HG03521 (cell line): Measurements from ENCODE around the gene GREM2.

ENCODE experiments used
- ATAC-seq: cut with Tn5 transposase; IDR thresholded peaks from one replicate; pipeline ENCODE4 v1.9.1; 2021; ENCODE audit warnings: mild to moderate bottlenecking, moderate library complexity; ENCODE audit not compliant: unreplicated experiment

GREM2 gene

DNA sequence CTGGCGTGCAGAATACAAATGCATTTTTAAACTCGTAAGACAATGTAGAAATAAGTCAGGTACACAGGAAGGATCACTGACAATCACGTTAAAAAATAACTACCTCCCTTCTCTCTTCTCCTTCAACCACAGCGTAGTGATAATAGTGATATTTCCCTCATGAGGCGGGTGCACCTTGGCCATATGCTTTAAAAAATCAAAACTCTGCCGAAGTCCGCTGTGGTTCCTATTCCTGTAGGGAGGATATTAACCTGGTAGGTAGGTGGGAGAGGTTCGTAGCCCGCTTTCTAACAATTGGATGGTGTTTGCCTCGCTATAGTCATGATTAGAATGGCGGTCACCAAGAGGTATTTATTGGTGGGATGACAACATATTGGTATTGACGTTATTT is 732 bp downstream of the GREM2 start:
- ATAC-seq: no peak

DNA sequence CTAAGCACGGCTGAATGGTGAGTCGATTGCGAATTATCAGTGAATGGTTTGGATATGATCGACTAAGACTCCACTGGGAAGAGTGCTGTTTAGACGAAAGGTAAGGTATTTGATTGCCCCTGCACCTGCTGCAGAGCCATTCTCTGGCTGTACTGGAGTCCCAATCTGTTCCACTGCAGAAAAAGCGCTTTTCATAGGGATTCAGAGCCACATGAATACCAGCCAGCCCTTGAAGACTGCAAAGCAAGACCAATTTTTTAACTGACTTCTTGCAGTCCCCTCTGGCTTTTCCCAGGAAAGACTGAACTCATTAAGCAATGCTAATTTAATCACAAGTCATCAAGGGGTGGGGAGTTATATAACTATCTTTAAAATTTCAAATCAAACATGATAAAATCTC is 1.3 kb downstream of the GREM2 start:
- no peak for ATAC-seq

GRCh38 chr1:240609527-240610060 is 2.4 kb downstream of the GREM2 start:
- ATAC-seq: no peak

- no peak for ATAC-seq
These were observed 3.2 kb downstream of the GREM2 start for GRCh38 chr1:240608707-240609106.

DNA sequence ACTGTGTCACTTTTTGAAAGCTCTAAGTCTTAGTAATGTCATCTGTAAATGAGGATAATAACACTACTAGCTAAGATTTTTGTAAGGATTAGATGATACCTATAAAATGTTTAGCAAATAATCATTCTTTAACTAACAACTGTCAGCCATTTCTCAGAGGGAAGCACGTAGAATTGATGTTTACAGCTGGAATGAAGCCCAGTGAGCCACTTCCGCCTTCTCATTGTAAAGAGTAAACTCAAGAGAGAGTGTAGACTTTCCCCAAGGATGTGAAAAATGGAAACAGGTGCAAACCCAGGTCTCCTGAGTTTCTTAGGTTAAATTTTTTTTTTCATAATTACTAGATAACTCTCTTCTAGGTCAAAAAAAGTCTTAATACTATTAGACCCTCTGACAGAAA is 4.9 kb downstream of the GREM2 start:
- no peak for ATAC-seq

- ATAC-seq: no peak
These were observed 9.8 kb downstream of the GREM2 start for GRCh38 chr1:240602189-240602588.

DNA sequence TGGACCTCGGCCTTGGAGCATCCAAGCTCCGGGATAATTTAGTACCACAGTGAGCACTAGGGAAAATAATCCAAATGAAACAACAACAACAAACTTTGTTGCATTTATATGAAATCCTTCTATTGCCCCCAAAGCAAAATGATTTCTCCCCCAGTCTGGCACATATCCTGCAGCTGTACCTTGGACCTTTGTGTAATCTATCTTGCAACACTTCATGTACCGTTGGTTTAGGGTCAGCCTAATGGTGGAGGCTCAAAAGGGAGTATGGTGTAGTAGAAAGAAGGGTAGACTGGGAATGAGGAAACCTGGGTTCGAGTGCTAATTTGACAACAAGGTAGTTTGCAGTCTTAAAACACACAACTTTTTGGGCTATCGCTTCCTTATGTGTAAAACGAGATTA is 12.1 kb downstream of the GREM2 start:
- ATAC-seq: no peak

DNA sequence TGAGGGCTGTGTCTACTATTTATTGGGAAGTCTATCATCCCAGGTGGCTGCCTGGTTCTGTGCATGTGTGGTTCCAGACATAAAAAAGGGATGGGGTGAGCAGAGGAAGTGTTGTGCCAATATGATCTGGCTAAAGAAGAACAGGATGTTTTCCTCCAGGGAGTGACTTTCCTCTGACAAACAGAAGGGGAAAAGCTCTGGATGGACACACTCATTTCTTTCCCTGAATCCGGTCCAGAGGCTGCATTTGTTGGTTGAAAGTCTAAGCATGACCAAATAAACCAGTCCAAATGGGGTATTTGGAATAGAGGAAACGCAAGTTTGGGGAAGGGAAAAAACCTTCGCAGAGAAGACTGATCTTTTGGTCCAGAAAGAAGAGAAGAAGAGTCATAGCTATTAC is 12.7 kb downstream of the GREM2 start:
- ATAC-seq: no peak

- no peak for ATAC-seq
These were observed 13.5 kb downstream of the GREM2 start for GRCh38 chr1:240598216-240599001.

DNA sequence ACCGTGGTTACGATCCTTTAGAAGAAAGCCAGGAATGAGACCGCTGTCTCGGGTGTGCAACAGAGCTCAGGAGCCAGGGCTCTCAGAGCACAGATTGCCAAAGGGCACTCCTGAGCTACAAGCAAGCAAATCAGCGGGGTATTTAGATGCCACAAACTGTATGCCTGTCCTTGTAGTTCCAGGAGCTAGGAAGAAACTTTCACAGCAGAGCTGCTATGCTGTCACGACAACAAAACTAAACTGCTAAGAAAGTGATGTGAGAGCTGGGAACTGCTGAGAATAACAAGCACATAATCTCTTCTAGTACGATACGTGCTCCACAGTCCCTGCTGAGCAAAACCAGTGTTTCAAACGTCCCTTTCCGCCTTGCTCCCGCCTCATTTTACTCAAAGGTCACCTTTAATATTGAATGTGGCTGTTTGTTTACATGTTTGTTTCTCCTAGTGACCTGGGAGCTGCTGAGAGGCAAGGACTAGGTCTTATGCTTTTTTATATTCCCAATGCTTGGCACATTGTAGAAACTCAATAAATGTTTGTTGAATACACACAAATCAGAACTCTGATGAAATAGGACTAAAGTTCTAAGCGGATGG is 14.7 kb downstream of the GREM2 start:
- no peak for ATAC-seq

DNA sequence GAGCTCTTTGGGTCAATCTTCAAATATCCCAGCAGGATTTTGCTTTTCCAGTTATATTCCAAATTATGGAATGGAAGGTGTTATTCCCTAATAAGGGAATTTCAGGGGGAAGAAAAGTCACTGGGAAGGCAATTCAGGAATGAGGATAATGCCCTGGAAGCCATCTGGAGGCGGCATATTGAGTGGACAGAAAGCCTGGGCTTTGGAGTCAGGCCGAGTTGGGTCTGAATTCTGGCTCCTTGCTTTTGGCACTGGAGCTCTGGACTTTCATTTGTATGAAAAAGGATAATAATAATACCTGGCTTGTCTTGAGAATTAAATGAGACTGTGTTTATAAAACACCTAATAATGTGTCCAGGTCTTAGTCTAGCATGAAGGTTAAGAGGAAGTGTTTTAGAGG is 16.5 kb downstream of the GREM2 start:
- no peak for ATAC-seq

- no peak for ATAC-seq
These were observed 20.4 kb downstream of the GREM2 start for GRCh38 chr1:240591564-240591963.

DNA sequence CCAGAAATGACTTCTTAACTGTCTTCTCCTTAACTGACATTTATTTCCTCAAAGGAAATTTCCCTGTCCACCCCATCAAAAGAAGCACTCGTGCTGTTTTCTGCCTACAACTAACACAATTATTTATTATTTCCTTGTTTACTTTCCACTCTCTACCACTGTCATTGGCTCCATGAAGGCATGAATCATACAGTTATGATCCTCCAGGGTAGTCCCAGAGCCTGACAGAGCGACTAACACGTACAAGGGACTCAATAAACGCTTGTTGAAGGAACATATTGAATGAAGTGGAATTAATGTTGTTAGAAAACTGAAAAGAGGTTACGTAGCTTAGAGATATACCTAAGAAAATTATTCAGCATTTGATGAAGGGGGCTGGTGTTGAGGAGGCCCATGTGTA is 20.9 kb downstream of the GREM2 start:
- no peak for ATAC-seq

DNA sequence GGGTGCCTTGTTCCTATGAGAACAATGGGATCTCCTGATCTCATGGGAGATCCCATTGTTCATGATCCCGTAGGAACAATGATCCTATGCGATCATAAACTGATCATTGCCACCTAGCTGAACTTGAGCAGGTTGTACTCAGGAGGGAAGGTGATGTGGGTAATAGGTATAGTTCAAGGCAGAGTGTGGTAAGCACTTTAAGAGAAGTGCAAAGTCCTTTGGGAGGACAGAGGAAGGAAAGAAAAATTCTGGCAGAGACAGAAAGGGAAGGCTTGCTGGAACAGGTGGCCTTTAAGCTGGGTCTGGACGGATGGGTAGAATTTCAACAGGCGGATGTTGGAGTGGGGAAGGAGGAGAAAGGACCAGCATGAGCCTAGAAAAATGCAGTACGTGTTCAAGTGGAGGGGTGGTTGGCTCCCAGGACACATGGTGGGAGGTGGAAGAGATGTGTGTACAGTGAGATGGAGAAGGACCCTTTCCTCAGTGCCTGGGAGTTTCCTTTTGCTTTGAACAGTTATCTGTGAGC is 22.3 kb downstream of the GREM2 start:
- no peak for ATAC-seq

- ATAC-seq: no peak
These were observed 25.9 kb downstream of the GREM2 start for GRCh38 chr1:240586006-240586405.

DNA sequence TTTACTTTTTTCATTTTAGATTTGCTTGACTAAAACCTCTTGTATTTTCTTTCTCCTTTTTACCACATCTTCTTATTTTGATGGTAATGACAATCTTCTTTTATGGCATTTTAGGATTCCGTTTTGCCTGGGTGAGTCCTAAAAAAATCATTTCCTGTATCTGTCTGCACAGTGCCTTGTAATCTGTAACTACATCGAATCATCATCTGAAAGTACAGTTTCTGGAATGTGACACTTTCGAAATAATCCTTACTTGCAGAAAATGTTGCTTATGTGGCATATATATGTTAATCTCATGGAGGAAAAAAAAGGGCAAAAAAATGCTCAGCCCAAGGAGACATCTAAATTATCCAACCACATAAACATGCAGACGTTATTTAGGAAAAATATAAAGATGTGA is 29.0 kb downstream of the GREM2 start:
- ATAC-seq: no peak

GRCh38 chr1:240579511-240579910 is 32.4 kb downstream of the GREM2 start:
- ATAC-seq: no peak

GRCh38 chr1:240577095-240577494 is 34.9 kb downstream of the GREM2 start:
- no peak for ATAC-seq

GRCh38 chr1:240575981-240576662 is 35.8 kb downstream of the GREM2 start:
- ATAC-seq: no peak

- ATAC-seq: no peak
These were observed 39.6 kb downstream of the GREM2 start for GRCh38 chr1:240572328-240572727.

DNA sequence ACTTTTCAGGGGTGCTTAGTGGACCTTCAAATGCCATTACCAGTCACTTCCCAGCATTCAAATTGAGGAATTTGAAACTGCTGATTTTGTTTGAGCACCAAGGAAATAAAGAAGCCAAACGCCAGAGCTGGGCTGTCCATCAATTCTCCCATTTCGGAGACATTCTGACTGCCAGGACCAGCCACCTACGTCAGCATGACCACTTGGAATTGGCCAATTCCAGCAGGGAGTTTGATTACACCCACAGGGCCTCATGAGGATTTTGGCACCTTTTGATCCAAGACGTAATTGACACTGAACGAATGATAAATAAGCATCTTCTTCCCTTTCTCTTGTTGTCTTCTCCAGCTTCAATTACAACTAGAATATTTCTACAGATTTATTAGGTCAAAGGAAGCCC is 40.2 kb downstream of the GREM2 start:
- ATAC-seq: no peak

- no peak for ATAC-seq
These were observed 44.9 kb downstream of the GREM2 start for GRCh38 chr1:240567066-240567465.
